Medulla oblongata (tissue), 1 donor: Measurements from ENCODE around the gene DNTTIP2.
A peak's percentile ranks its signal among the peaks of the same experiment; 100 is the strongest.
"Not testable (repeated sequence)": the region's sequence is repeated elsewhere in the genome, so short reads cannot be mapped to it uniquely, and the experiment has no call there.

Experiments used
- DNase-seq: peaks from one replicate; pipeline ENCODE4 v3.0.0-alpha.2; 2015; ENCODE audit errors: extremely low spot score

The DNTTIP2 gene

DNA sequence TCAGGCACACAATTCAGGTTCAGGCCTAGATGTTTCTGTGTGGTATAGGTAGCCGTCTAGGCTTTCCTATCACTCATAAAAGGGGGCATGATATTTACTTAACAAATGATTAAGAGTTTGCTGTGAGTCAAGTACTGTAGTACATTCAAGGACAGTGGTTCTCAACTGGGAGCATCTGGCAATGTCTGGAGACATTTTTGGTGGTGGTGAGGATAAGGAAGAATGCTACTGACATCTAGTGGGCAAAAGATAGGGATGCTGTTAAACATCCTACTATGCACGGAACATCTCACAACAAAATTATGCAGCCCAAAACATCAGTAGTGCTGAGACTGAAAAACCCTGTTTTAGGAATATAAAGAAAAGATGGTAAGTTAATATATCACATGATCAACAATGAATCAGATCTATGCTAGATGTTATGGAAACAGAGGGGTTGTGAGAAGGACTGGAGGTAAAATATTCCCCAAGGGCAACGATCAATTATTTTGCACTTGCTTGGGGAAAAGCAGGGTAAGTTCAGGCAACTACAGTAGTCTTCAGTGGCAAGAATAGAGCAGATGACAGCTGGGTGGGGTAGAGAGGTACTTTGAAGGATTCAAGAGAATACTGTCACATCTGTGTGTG lies 4.9 kb downstream of the DNTTIP2 start:
- DNase-seq, result peak; percentile 21

DNA sequence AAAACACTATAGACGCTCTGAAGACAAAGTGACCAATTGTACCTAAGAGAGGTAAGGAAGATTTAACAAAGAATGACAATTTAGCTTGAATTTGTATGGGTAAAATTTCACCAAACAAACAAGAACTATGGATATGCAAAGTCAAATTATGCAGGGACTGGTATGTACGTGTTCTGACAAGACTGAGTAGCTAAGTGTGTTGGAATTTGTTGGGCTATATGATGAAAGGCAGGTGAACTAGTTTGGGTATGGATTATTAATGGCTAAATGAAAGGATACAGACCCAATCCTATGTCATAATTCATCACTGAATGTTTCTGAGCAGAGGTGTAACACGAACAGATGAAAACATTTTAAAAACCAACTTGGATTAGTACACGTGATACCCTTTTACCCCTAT lies 7.6 kb downstream of the DNTTIP2 start:
- DNase-seq, result no peak

DNA sequence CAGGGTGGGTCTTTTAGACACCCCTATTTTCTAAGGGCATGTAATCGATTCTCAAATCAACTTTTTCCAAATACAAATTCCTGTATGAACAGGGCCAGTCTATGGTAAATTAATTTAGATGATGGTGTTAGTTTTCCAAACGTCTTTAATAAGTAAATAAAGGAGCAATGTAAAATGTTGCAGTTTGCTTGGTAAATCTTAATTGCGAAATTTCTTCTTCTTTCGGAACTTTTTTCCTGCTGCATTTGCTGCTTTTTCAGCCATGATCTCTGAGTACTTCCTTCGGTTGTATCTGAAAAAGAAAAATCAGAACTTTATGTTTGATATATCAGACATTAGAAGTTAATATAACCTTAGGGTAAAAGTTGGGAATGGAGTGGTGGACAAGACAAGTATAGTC lies 9.4 kb downstream of the DNTTIP2 start:
- DNase-seq, result no peak

DNA sequence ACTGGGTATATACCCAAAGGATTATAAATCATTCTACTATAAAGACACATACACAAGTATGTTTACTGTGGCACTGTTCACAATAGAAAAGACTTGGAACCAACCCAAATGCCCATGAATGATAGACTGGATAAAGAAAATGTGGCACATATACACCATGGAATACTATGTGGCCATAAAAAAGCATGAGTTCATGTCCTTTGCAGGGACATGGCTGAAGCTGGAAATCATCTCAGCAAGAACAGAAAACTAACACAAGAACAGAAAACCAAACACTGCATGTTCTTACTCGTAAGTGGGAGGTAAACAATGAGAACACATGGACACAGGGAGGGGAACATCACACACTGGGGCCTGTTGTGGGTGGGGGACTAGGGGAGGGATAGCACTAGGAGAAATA lies 10.5 kb downstream of the DNTTIP2 start:
- not testable (repeated sequence) for DNase-seq

DNA sequence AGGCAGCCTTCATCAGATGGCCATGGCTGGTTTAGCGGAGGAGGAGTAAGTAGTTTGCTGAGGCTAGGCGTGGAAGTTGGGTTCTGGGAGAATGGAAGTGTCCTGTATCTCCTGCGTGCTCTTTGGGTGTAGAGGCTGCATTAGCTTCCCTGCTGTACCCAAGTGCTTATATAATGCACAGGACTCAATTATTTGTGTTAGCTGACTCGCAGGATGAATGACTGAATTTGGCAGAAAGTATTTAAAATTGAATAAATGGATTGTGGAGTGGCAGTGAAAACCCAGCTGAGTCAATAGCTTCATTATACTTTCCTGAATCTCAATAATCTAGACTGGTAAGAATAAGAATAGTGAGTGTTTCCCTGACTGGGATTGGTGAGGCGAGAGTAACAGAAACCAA lies 13.8 kb downstream of the DNTTIP2 start:
- DNase-seq, result no peak

DNA sequence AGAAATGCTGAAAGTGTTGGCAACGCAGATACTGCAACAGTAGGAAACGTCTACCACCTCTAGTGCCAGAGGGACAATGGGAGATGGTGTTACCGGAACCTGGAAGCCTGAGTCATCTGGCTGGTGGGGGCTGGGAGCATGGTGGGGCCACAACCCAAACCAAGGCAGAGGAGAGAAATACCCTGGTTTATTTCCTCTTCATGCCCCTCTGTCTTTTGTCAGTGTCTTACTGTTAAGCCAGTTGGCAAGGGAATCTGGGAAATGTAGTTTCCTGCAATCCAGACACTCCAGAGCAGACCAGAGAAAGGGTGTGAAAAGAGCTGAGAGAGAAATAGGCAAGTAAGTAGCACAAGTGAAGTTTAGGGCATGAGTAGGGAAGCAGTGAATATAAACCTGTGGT lies 14.8 kb downstream of the DNTTIP2 start:
- DNase-seq, result no peak

DNA sequence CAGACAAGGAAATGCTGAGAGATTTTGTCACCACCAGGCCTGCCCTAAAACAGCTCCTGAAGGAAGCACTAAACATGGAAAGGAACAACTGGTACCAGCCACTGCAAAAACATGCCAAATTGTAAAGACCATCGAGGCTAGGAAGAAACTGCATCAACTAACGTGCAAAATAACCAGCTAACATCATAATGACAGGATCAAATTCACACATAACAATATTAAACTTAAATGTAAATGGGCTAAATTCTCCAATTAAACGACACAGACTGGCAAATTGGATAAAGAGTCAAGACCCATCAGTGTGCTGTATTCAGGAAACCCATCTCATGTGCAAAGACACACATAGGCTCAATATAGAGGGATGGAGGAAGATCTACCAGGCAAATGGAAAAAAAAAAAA lies 21.4 kb downstream of the DNTTIP2 start:
- not testable (repeated sequence) for DNase-seq

DNA sequence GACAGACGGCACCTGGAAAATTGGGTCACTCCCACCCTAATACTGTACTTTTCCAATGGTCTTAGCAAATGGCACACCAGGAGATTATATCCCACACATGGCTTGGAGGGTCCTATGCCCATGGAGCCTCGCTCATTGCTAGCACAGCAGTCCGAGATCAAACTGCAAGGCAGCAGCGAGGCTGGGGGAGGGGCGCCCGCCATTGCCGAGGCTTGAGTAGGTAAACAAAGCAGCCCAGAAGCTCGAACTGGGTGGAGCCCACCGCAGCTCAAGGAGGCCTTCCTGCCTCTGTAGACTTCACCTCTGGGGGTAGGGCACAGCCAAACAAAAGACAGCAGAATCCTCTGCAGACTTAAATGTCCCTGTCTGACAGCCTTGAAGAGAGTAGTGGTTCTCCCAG lies 23.0 kb downstream of the DNTTIP2 start:
- DNase-seq, result not testable (repeated sequence)

DNA sequence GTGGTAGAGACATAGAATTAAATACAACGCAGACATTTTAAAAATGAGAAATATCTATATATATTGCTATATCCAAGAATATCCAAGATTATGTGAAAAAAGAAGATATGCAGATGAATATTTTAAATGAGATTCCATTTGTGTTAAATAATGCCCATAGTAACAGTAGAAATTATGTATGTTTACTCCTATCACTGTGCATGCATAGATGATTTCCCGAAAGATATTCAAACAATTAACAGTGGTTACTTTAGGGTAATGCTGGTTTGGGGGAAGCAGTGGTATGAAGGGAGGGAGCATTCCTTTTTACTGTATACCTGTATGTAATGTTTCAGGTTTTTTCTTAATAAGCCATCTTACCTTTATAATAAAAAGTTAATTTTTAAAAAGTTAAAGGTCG lies 25.1 kb downstream of the DNTTIP2 start:
- DNase-seq, result no peak

DNA sequence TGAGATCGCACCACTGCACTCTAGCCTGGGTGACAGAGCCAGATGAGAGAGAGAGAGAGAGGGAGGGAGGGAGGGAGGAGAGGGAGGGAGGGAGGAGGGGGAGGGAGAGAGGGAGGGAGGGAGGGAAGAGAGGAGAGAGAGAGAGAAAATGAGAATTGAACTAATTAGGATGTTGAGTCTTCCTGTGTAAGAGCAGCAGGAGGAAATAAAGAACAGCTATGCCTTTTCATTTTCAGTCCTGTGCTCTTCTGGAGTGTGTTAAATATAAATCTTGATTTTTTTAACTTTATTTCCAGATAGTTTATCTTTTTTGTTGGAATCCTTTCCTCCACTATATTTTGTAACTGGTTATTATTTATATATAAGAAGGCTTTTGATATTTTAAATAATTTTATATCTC lies 27.1 kb downstream of the DNTTIP2 start:
- no peak for DNase-seq

DNA sequence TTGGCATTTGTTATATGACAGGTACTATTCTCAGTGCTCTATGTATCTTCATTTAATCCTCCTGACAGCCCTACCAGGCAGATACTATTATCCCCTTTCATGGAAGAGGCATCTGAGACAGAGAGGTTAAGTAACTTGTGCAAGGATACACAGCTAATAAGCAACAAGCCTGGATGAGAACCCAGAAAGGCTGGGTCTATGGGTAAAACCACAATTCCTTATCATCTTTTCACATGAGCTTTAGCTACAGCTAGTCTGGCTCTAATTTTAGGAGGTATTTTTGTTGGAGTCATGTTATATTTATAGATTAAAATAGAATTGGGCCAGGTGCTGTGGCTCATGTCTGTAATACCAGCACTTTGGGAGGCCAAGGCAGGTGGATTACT lies 27.7 kb downstream of the DNTTIP2 start:
- no peak for DNase-seq

DNA sequence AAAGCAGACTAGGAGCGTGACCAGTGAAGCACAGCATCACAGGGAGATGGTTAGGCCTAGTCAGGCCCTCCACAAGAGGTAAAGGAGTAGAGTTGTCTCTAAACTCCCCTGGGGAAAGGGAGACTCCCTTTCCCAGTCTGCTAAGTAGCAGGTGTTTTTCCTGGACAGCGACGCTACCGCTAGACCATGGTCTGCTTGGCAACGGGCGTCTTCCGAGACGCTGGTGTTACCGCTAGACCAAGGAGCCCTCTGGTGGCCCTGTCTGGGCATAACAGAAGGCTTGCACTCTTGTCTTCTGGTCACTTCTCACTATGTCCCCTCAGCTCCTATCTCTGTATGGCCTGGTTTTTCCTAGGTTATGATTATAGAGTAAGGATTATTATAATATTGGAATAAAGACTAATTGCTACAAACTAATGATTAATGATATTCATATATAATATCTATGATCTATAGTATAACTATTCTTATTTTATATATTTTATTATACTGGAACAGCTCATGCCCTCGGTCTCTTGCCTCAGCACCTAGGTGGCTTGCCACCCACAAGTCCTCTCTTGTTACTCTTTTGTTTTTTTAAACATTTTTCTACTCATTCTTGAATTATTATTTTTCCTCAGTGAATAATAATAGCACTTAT lies 28.2 kb downstream of the DNTTIP2 start:
- DNase-seq, result peak; percentile 52

DNA sequence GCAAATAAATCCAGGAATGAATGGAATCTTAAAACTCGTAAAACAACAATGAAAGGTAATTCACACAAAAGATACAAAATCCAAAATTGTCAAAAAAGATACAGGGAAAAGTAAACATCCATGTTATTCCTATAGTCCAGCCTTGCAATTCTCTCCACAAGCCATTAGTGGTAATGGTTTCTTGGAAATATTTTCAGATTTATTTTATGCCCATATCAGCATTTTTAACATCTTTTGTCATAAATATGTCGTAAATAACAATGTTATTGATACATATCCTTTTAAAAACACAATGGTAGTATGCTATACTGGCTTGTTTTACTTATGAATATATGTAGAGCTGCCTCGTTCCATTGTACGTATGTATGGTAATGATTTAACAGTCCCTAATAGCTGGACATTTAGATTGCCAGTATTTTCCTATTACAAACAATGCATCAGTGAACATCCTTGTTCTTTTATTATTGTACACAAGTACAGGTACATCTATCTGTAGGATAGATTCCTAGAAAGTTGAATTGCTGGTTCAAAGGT lies 30.6 kb downstream of the DNTTIP2 start:
- no peak for DNase-seq

DNA sequence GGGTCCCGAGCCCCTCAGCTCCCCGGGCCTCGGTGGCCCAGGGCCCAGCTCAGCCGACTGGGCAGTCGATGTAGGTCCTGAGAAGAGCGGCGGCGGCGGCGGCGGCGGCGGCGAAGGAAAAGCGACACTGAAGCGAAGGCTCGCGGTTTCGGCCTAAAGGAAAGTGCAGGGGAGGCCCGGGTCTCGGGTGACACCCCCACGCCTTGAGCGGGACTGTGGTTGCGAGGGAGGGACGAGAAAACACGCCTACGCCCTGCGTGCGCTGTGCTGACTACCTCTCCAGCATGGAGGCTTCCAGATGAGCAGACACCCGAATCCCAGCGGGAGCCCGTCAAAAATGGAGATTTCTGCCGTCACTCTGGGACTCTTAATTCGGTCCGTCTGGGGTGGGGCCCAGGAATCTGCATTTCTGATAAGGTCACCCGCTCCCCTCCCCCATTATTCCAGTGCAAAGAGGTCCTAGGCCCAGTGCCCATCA lies 31.2 kb downstream of the DNTTIP2 start:
- peak; percentile 68 for DNase-seq

DNA sequence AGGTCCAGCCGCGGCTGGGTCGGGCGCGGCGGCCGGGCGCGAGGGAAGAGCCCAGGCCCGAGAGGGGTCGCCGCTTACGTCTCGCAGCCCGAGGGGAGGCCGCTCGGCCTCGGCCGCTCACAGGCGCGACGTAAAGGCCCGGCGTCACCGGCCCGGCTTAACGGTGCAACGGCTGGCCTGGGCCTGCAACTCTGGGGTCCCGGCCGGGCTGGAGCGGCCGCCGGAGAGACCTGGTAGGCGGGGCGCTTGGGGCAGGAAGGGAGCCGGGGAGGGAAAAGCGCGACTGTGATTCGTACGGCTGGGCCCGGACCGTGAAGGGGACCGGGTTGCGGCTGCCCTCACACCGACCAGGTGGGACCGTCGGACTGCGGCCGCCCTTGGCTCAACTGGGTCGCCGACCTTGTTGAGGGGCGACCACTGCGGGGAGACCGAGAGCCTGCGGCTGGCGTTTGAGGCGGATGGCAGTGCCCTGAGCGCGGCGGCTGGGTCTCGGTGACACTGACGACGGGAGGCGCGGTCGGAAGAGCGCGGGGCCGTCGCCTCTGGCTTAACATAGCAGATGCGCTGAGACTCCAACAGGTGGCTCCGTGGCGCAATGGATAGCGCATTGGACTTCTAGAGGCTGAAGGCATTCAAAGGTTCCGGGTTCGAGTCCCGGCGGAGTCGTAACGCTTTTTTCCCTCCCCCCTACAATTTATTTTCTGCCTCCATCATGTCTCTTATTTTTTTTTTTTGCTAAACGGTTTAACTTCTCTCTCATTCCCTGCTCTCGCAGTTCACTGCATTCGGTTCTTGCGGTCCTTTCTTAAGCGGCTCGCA lies 31.8 kb downstream of the DNTTIP2 start:
- DNase-seq, result peak; percentile 96

DNA sequence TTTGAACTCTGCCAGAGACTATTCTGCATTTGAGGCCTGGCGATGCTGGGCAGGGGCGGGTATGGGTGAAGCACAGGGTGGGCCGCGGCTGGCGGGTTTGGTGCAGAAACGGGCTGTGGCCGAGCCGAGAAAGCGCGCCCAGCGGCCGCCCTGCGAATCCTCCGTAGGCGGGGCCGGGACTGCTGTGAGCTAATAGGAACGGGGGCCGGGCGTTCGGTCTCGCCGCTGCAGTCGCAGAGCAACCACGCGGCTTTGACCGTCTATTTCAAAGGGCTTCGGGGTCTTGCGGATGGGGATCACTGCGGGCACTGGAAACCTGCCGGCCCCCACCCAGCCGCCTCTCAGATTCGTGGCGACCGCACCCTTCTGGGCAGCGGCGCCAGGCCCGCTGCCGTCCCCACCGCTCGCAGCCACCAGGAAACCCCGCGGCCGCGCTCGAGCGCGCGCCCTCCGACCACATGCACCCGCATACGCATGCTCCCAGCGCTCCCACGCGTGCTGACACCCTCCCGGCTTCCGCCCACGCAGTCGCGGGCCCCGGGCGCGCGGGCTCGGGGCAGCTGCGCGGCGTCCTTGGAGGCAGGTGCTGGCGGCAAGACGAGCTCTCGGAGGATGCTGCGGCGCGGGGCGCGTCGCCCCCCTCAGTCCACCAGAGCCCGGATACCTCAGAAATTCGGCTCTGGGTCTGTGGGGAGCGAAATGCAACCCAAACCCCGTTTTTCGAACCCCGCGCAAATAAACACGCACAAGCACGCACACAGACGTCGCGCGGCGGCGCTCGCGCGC lies 32.6 kb downstream of the DNTTIP2 start:
- peak; percentile 88 for DNase-seq

DNA sequence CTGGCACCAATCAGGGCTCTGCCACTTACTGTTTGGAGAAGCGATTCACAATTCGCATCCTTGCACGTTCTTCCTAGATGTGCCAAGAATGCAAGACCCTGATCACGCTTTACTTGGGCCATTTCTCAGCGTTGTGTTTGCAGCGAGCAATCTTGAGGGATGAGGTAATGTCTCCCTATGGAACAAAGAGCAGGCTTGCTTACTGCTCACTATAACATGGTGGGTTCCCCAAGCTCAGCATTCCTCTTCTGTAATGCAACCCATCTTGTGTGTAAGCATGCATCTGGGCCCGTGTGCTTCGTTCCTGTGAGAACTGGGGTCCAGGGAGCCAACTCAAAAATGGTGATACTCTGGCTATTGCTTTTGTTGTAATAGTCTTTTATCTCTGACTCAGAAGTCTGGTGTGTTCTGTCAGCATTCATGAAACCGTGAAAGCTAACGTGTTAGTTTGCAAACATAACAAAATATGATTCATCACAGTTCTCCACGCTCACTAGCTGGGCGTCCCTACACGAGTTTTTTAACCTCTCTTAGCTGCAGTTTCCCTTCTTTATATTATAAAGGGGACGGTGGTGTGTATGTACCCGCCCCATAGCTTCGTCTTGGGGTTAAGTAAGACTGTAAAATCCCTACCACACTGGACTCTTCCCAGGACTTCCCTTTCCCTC lies 33.3 kb downstream of the DNTTIP2 start:
- peak; percentile 37 for DNase-seq

DNA sequence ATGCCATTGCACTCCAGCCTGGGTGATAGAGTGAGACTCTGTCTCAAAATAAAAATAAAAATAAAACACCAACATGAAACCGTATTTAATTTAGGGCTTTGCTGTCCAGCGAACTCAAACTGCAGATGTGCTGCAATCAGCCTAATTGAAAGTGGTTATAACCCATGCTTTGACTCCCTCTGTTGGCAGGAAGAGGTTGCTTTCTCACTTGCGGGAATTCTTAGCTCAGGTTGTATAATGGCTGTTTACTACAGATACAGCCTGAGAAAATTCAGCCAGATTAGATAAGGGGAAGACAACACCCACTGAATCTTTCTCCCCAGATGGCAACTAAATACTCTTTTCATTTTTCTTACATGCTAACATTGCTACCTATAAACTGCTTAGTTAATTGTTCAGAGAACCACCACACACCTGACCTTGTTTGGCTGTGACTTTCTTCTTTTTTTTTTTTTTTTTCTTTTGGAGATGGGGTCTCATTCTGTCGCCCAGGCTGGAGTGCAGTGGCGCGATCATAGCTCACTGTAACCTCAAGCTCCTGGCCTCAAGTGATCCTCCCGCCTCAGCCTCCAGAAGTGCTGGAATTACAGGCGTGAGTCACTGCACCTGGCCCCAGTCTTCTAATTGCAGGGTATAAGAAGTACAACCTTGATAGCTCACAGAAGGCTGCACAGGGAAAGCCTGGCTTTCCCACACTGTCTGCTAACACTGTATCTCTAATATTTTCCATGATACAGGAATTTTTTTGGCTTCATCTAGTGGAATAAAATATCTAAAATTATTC lies 34.6 kb downstream of the DNTTIP2 start:
- peak; percentile 87 for DNase-seq

DNA sequence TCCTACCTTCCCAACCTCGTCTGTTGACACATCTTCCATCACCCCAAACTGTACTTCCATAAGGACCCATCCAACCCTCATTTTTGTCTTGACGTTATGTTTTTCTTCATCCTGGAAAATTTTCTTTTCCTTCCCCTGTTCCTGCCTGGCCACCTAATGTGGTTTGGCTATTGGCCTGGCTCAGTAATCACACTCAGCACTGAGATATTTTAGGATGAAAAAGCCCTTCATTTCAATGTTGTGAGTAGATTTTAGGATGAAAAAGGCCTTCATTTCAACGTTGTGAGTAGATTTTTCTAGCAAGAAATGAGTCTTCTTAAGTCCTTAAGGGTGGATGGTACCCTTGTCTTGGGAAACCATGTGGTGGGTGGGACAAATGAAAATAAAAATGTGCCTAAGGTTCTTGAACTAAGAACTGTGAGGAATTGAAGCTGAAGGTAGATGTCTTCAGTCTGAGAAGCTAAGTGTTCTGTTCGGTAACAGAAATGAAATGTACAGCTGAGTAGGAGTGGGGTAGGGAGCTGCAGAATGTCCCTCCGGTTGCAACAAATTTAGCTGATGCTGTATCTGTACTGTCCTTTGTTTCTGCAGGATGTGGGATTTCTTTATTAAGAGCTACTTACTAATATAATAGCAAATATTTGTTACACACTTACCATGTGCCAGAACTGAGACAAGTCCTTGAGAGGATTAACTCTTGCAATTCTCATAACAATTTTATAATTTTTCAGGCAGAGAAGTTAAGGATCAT lies 36.1 kb downstream of the DNTTIP2 start:
- no peak for DNase-seq

DNA sequence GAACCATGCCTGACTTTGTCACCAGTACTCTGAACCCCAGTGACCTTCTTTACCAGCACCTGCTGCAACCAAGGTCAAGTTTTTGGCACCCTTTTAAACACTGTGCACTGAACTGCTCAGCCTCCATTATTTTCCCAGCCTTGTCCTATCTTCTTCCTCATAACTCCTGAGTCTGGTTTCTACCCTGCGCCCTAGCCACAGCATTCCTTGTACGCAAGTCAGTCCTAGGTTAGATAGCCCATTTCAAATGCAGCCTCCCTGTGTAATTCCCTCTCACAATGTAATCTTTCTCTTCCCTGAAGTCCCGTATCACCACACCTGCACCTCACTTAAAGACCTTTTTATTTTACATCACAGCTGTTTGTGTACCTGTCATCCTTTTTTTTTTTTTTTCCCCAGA lies 37.2 kb downstream of the DNTTIP2 start:
- DNase-seq, result no peak
